NCI-H2196 treated with DMSO at 0.1 percent for 48 hours (cell line): ENCODE results near the gene PRSS16.

Source experiments
- DNase-seq: peaks from one replicate; lab custom pipeline; 2025; ENCODE audit not compliant: unreplicated experiment; lab: John Stamatoyannopoulos, UW

PRSS16 gene

DNA sequence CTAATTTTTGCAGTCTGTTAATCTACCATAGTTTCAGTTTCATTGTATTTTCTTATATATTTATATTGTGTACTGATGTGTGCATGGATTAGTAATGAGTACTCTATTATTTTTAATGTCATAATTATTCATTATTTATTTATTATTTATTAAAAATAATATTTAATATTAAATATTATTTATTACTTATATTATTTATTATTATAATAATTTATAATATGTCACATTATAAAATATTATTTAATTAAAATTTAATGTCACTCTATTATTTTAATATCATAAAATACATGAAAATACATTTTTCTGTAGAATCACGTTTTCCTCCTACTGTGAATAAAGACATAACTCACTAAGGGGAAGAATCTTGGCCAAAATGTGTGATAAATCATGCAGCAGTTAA is 34.1 kb downstream of the PRSS16 start:
- no peak for DNase-seq

DNA sequence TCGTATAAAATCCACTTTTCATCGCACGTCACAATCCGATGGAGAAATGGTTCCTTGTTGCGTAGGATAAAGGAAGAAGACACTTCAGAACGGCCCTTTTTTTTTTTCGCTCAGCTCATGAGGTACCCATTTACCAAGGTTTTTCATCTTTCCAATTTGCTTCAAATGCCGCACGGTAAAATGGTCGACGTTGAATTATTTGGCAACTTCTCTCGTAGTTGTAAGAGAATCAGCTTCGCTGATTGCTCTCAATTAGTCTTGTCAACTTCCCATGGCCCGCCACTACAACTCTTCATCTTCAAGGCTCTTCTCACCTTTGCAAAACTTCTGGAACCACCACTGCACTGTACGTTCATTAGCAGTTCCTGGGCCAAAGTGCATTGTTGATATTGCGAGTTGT is 35.8 kb downstream of the PRSS16 start:
- no peak for DNase-seq

DNA sequence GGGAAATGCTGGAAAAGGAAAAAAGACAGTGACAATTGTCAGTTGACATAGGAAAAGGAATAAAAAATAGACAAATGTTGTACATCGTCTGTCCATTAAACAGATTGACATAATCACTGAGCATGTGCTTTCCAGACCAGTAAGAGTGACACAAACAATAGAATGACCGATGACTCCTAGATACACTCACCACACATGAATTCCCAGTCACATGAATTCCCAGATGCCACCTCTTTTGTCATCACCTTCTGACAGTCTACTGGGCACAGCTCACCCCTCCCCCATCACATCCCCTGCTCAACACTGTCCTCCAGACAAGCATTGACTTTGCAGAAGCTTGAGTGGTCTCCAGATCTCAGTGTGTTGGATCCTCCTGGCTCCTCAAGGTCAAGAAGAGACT is 38.6 kb downstream of the PRSS16 start:
- no peak for DNase-seq

DNA sequence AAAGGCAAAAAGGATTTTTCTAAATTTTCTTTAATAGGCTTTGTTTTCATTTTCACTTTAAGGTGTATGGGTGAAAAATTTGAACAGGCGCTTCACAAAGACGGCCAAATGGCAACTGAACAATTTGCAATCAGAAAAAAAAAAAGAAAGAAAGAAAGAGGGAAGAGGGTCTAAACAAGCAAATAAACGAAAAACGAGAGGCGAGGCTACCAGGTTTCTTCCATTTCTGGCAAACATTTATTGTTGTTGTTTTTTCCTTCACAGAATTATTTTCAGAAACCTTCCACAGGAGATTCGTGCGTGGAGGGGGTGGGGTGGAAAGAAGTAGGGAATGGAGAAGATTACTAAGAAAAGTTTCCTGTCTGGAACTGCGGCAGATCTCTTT is 40.2 kb downstream of the PRSS16 start:
- DNase-seq = no peak

DNA sequence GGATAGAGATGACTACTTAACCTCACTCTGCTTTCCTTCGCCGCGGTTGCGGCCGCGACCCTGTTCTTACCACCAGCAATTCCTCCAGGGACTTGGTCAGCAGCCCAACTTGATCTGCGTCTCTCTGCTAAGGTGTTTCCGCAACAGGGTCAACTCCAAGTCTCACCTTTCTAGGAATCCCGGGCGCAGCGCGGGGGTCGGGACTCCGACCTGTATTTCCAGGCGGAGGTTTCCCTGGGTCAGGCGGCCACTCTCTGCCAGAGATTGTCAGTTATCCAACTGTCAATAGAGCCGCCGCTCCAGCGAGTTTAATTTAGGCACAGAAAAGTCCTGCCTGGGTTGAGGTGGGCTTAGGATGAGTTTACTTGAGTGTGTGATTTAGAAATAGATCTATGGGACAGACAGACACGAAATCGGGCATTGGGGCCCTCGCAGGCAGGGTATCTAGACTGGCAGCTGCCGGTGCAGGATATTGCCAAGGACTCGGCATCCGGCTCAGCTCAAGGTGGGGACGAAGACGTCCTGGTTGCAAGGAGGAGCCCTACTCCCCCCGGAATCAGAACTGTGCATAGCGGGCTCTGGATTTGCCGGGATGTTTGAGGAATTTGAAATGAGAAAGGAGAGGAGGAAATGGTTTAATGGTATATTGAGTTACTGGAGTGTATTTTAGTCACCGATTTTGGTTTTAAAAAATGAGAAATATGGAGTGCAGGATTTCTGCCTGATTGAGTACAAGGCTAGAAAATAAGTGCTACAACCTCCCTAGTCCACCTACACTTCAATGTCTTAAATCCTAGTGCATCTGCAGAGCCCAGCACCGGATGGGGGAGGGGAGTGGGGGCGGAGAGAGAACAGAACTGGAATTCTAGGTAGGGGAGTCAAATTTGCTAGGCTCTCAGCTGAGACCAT is 40.9 kb downstream of the PRSS16 start:
- no peak for DNase-seq

DNA sequence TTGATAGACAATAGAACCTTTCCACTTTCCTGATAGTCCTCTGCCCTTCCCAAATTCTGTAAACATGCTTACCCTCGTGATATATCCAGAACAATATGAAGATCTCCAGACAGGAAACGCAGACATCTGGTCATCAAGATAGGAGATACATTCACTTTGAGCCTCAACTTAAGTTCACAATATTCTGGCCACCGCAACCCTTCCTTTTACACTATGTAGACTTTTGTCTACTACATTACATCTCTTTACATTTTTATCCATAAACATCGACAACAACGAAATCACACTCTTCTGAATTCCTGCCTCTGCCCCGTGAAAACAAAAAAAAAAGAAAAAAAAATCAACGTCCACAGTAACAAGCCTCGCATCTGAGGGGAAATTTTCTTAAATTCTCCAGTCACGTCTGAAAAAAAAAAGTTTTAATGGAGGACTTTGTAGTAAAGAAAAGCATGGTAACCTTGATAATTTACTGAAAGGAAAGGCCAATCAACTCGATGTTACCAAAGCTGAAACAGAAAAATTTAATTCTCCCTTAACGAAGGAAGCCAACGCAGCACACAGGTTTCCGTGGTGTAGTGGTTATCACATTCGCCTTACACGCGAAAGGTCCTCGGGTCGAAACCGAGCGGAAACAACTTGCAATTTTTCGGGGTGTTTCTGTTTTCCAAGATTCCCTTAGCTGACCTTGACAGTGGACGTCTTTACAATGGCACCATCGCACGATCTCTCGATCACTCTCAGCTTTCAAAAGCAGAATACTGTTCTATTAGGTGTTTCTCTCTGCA is 42.8 kb downstream of the PRSS16 start:
- DNase-seq = no peak

DNA sequence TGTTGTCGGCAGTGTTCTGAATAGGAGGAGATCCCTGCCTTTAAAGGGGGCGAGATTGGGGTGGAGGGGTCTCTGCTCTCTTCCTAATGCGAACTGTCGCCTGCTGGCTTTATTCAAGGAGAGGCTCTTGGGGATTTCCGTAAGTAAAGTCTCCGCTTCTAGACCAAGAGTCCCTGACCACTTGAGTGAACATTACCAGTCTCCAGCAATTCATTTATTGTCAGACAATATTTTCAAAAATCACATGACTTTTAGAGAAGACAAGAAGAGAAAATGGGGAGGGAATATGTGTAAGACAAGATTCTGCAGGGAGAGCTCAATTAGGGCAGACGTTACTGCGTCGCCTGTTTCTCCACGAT is 43.3 kb downstream of the PRSS16 start:
- no peak for DNase-seq

DNA sequence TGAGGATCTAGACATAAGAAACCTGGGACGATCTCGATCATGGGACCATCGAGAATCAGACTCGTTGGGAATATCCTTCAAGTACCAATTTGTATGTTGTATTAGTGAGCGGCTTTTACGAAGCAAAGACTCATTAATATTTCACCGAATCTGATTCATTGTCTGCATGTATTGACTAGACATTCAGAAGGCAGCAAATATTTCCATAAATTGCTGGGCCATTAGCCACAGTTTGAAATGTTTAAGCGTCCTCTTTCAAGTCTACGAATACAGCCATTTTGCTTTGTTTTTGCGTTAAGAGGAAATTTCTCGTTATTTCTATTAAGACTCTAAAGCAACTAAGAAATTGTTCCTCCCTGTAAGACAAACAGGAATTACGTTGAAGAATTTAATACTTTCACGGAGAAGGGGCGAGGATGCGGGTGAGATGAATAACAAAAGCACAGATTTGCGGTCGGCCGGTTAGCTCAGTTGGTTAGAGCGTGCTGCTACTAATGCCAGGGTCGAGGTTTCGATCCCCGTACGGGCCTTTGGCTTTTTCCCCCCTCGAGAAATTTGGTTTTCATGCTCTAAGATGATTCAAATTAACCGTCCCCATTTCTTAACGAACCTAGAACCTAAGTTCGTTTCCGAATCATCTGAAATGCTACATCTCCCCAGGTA is 46.1 kb downstream of the PRSS16 start:
- no peak for DNase-seq

DNA sequence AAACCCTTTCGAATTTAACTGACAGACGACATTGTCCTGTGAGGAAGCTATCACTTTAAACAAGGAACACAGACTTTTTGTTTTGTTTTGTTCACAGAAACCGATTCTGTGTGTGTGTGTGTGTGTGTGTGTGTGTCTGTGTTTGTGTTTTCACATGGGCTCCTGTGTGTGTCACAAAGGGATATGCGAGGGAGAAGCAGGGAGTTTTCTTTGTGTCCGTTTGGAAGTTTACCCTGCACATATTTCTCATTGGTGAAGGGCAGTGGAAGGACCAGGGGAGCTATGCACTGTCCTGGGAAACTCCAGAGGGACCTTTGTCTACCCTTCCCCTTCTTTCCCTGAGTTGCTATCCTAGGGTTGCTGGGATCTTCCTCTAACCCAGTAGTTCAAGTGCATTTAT is 46.9 kb downstream of the PRSS16 start:
- no peak for DNase-seq

DNA sequence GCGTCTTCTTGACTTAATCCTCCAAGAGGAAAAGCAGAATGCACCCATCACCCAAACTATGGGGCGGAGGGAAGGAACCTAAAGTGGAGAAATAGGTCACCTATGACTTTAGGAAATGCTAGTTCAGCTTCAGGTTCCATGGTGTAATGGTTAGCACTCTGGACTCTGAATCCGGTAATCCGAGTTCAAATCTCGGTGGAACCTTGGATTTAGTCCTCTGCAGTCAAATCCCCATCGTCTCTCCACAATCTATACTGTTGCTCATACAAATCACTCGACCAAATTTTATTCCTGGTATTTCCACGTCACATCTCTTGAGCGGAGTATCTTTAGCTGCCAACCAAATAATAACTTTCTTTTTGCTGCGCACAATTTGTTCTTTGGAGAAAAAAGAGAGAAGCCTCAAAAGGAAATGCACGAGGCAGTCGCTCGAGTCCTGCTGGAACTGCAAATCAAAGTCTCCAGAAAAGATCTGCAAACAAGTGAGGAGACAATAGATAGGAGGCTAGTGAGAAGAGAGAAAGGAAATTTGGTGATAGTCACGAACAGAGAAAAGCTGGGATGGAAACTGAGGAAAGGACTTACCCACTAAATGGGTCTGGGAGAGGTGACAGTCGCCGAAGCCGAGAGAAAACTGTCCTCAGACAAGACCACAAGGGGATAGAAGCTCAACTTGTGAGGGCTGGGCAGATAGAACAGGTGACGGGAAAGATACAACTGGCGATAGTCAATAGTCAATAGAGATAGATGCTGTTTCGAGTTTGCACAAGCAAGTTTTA is 48.0 kb downstream of the PRSS16 start:
- DNase-seq = no peak

DNA sequence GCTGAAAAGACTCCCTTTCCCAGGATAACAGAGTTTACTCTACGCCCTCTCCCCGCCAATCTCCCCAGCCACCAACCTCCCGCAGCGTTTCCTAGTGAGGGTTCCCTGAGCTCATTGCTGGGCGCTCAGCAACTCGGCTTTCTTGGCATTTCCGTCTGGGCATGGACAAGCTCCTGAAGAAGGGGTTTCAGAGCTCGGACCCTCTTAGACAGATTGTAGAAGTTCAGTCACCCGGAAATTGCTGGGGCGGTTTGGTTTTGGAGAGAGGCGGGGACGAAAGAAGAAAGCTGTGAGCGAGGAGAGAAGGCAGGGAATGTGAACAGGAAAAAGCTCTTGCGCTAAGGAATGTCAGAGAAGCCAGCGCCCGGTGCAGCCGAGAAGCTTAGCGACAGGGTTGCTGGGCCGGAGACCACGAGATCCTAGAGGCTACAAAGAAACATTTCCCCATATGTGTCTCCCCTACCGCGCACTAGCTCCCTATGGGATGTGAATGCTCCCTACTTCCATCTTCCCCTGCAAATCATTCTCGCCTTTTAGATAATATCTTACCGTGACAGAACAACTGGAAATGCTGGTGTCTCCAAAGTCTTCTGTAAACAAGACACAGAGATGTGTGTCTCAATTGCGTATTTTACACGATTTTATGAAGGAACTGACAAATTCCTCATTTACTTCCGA is 48.7 kb downstream of the PRSS16 start:
- DNase-seq = no peak

DNA sequence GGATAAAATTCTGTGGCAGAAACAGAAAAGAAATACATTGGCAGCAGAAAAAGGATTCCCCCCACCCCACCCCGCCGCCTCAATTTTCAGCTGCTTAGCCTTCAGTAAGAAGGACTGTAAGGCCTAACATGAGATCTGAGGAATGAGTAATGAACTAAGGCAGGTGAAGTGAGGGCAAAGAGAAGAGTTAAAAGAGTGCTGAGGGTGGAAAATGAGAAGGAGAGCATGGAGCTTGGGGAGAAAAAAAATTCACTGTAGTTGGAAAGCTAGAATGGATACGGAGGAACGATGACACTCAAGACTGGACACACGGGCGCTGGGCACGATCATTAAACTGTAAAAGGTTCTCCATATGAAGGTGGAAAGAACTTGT is 50.0 kb downstream of the PRSS16 start:
- DNase-seq = no peak

DNA sequence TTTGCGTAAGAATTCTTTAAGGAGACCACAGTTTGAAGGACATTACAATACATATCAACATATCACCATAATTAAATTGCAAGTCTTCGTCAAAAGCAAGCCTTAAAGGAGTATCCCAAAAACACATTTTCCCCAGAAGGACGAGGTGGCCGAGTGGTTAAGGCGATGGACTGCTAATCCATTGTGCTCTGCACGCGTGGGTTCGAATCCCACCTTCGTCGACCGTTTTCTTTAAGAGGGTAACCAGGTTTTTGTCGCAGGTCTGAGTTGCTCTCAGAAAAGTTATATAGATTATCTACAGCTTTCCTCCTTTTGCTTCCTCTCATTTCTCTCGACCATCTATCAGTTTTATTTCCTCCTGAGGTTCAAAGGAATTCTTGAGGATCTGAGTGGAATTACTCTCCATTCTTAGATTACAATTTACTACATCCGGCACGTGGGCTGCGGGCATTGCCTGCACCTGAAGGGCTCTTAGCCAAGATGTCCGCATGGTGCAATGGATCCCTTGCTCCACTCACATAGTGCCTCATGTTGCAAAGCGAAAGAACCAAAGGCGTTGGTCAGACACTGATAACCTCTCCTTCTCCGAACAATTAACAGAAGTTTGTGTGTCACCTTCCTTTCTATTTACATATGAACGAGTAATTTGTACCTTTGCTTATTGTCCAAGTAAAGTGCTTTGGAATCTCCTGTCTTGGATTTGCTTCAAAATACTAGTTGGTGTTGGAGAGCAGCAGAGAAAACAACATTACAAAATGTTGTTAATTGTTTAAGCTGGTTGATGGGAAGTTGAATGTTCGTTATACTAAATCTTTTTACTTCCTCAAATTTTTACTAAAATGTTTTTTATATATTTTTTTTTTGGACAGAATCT is 50.6 kb downstream of the PRSS16 start:
- DNase-seq = no peak

DNA sequence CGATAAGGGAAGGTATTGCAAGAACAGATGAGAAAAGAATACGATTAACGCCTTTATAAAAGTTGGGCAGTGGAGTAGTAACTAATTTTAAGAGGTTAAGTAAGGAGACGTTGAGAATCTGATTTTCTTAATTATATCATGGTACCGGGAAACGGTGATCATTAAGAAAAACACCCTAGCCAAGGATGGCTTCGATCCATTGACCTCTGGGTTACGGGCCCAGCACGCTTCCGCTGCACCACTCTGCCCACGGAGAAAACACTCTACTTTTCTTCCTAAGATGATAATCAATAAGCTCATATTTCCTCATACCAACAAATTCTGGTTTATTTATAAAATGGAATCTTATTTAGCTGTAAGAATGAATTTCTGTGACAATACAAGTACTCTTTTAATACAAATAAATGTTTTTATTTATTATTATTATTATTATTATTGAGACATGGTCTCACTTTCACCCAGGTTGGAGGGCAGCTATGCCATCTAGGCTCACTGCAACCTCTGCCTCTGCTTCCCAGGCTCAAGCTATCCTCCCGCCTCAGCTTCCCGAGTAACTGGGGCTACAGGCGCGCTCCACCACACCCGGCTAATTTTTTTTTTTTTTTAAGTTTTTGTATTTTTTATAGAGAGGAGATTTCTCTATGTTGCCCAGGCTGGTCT is 56.2 kb downstream of the PRSS16 start:
- no peak for DNase-seq
